ENCODE results near the gene AP1S2.

- TF ChIP-seq POLR2A (IDR thresholded peaks at IDR 0.05; ENCODE audit: low read length) (no peak), GATA1 (IDR thresholded peaks at IDR 0.05; ENCODE audit: low read depth, low read length) (no peak)
Observed at GRCh38 chrX:15888062-15888461, 33.4 kb upstream of the AP1S2 start.
